HL-60 (cell line): Measurements from ENCODE around the gene NUB1.

Experiments used
- DNase-seq, 2 experiments: peaks; one replicate each; pipeline ENCODE4 v3.0.0-alpha.2; 2010 to 2020; ENCODE audit warnings: low read depth in 1 of 2, low spot score in 1 of 2
- H3K27ac ChIP-seq: fragments of 250-450 bp; sonication (Bioruptor Pico); replicated peaks from 2 replicates; pipeline ENCODE4 v1.5.1; 2020; ENCODE audit warnings: mild to moderate bottlenecking, moderate library complexity
- H3K27me3 ChIP-seq: fragments of 250-450 bp; sonication (Bioruptor Pico); 2 replicates; pipeline ENCODE4 v1.5.1; 2021; ENCODE audit warnings: mild to moderate bottlenecking, moderate library complexity; ENCODE audit not compliant: insufficient read depth, poor library complexity, severe bottlenecking
- H3K4me3 ChIP-seq: replicated peaks from 2 replicates; pipeline ENCODE4 v1.5.1; 2011; ENCODE audit warnings: mild to moderate bottlenecking, control low read depth, low read length; ENCODE audit not compliant: insufficient read depth
- GABPA ChIP-seq: IDR thresholded peaks from 2 replicates; pipeline ENCODE4 v1.6.1; 2012; ENCODE audit warnings: low read depth
- POLR2AphosphoS5 ChIP-seq: IDR thresholded peaks from 2 replicates; pipeline ENCODE4 v1.6.1; 2012; ENCODE audit warnings: low read depth
- SPI1 ChIP-seq: IDR thresholded peaks from 2 replicates; pipeline ENCODE4 v1.6.1; 2012; ENCODE audit warnings: low read depth, mild to moderate bottlenecking, borderline replicate concordance
- TF ChIP-seq, protein P1 (sequence below): IDR thresholded peaks from 2 replicates; pipeline ENCODE4 v1.6.1; 2012; ENCODE audit warnings: low read depth; ENCODE audit not compliant: insufficient replicate concordance
- TF ChIP-seq, protein P2 (sequence below): IDR thresholded peaks from one replicate; pipeline ENCODE4 v1.5.1; 2011; ENCODE audit warnings: low read length, control low read depth, inconsistent platforms; ENCODE audit not compliant: insufficient read depth

The NUB1 gene

DNA sequence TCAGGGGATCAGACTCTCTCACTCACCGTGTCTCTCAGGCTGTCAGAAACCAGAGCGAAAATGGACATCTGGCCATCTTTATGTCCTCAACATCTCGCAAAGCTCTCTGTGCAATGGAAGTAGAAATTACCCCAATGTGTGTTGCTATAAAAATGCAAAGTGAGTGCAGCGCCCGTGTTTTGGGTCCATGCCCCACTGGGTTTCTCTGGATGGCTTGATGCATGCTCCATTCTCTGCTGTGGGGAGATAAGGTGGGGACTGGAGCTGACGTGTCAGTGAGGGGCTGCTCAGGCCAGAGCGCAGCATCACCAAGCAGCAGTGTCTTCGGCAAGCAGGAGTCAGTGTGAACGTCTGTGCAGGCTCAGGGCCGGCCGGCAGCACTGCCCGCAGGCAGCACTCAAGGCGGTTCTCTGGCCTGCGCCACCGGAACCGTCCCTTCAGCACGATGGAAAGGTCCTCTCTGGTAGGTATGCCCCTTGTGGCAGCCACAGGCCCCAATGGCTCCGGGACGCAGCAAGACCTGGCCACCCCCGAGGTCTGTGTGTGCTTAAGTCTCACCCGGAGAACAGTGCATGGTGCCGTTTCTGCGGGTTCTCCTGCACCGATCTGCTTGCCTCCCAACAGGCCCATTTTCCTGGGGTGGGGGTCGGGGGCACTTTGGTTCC, 38.1 kb downstream of the NUB1 start:
- DNase-seq, result no peak
- no peak overlapping the region for H3K4me3 ChIP-seq
- TF ChIP-seq GABPA (no peak), POLR2AphosphoS5 (no peak), SPI1 (no peak)
- TF ChIP-seq, protein P1, sequence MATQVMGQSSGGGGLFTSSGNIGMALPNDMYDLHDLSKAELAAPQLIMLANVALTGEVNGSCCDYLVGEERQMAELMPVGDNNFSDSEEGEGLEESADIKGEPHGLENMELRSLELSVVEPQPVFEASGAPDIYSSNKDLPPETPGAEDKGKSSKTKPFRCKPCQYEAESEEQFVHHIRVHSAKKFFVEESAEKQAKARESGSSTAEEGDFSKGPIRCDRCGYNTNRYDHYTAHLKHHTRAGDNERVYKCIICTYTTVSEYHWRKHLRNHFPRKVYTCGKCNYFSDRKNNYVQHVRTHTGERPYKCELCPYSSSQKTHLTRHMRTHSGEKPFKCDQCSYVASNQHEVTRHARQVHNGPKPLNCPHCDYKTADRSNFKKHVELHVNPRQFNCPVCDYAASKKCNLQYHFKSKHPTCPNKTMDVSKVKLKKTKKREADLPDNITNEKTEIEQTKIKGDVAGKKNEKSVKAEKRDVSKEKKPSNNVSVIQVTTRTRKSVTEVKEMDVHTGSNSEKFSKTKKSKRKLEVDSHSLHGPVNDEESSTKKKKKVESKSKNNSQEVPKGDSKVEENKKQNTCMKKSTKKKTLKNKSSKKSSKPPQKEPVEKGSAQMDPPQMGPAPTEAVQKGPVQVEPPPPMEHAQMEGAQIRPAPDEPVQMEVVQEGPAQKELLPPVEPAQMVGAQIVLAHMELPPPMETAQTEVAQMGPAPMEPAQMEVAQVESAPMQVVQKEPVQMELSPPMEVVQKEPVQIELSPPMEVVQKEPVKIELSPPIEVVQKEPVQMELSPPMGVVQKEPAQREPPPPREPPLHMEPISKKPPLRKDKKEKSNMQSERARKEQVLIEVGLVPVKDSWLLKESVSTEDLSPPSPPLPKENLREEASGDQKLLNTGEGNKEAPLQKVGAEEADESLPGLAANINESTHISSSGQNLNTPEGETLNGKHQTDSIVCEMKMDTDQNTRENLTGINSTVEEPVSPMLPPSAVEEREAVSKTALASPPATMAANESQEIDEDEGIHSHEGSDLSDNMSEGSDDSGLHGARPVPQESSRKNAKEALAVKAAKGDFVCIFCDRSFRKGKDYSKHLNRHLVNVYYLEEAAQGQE, result no peak
- TF ChIP-seq, protein P2, sequence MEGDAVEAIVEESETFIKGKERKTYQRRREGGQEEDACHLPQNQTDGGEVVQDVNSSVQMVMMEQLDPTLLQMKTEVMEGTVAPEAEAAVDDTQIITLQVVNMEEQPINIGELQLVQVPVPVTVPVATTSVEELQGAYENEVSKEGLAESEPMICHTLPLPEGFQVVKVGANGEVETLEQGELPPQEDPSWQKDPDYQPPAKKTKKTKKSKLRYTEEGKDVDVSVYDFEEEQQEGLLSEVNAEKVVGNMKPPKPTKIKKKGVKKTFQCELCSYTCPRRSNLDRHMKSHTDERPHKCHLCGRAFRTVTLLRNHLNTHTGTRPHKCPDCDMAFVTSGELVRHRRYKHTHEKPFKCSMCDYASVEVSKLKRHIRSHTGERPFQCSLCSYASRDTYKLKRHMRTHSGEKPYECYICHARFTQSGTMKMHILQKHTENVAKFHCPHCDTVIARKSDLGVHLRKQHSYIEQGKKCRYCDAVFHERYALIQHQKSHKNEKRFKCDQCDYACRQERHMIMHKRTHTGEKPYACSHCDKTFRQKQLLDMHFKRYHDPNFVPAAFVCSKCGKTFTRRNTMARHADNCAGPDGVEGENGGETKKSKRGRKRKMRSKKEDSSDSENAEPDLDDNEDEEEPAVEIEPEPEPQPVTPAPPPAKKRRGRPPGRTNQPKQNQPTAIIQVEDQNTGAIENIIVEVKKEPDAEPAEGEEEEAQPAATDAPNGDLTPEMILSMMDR, result no peak
- H3K27me3 ChIP-seq, result peaks cover 25% of the 10 kb centered on the region
- no peak overlapping the region for H3K27ac ChIP-seq

DNA sequence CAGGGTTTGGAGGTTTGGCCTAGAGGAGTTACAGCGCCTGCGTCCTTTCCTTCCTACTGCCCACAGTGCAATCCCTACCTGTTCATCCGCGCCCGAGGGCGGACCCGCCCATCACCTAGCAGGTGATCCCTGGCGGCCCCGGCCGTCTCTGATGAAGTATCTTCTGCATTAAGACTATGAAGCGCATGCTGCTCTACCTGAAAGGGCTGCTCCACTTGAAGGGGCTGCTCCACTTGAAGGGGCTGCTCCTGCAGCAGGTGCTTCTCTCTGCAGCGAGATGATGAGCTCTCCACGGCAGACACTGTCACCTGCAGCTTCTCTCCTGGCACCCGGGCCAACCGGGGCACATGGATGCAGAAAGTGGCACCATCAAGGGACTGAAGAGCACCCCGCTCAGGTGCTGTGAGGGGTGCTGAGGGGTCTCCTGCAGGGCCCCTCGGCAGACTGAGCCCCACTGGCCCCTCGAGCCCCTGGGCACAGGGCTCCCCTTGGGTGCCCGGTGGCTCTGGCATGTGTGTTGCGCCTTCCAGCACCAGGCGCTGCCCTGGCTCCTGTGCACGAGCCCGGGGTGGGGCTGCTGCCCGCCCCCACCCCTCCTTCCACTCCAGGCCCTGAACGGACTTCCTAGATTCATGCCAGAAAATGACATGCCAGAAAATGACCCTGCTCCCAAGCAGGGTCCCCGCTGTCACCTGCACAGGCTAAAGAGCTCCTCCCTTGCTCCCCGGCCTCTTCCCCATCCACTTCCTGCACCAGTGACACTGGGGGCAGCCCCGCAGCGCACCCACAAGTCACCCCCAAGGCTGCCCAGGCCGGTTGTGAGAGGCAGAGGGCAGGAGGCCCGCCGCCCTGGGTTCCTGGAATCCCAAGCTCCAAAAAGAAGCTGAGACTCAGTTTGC, 38.8 kb downstream of the NUB1 start:
- Histone ChIP-seq H3K27me3 (peaks cover 27% of the 10 kb centered on the region), H3K4me3 (no peak overlapping the region), H3K27ac (no peak overlapping the region)
- DNase-seq, result no peak
- TF ChIP-seq, protein P2, result no peak
- TF ChIP-seq SPI1 (no peak), GABPA (no peak), POLR2AphosphoS5 (no peak)
- TF ChIP-seq, protein P1, result no peak

DNA sequence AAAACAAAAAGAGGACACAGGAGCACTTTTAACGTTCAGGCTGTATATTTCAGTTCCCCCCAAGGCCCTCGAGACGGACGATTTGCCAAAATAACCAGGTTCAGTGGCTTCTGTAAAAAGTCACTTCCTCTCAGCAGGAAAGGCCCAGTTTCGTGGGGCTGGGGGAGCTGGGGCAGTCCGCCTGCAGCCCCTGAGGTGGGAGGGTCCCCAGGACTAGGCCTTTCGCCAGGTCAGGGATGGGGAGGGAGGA, 39.4 kb downstream of the NUB1 start:
- DNase-seq, result no peak
- no peak for TF ChIP-seq GABPA
- TF ChIP-seq POLR2AphosphoS5, result no peak
- peak; percentile 71 for TF ChIP-seq SPI1
- TF ChIP-seq, protein P2, result no peak
- TF ChIP-seq, protein P1, result no peak
- H3K4me3 ChIP-seq, result peak overlapping the region; percentile 30
- H3K27ac ChIP-seq, result no peak overlapping the region
- peaks cover 27% of the 10 kb centered on the region for H3K27me3 ChIP-seq
